ENCODE measurements around the gene UNC93B1. TPM values are rescaled to one million over a fixed set of nuclear protein-coding genes. Genes with fewer than 3 reads are reported as not detected.
A peak's percentile ranks its signal among the peaks of the same experiment; 100 is the strongest.

The UNC93B1 gene
- total and polyA plus RNA-seq, 2 of the 13 experiments (the other 11 are each of a cell fraction or from before 2014, with no cell fraction given): 8.8 to 18.9 TPM

DNA sequence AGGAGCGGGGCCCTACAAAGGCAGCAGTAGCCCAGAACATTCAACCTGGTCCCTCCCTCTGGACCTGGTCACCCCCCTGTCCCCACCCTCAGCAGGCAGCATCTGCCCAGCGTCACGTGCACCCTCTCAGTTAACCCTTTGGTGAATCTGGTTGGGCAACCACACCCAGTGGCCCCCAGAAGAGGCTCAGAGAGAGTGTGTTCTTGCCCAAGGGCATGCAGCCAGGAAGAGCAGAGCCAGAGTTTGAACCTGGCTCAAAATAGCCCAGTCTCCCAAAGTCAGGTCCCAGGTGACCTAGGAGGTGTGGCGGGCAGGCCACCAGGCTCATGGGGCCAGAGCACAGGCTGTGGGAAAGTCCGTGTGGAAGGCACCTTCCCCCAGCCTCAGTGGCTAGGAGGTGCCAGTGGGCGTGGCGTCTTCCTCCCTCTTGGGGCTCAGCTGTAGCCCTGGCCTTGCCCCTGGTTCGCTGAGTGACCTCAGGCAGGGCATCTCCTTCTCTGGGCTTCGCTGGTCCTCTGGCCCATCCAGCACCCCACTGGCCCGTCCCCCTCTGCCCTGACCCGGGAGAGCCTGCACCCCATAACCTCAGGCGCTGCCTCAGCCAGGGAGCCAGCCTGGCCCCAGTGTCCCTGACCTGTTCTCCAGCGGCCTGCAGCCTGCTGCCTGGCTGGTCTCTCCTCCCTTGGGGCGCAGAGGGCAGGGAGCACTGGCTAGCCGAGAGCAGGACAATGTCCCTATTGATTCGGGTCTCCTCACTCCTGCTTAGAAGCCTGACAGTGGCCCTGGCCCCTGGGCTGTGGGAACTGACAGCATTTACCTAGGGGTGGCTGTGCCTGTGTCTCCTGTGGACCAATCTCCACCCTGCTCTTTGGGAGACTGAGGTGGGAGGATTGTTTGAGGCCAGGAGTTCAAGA, 13.3 kb upstream of the UNC93B1 start (continued):
- TF ChIP-seq, protein P1, sequence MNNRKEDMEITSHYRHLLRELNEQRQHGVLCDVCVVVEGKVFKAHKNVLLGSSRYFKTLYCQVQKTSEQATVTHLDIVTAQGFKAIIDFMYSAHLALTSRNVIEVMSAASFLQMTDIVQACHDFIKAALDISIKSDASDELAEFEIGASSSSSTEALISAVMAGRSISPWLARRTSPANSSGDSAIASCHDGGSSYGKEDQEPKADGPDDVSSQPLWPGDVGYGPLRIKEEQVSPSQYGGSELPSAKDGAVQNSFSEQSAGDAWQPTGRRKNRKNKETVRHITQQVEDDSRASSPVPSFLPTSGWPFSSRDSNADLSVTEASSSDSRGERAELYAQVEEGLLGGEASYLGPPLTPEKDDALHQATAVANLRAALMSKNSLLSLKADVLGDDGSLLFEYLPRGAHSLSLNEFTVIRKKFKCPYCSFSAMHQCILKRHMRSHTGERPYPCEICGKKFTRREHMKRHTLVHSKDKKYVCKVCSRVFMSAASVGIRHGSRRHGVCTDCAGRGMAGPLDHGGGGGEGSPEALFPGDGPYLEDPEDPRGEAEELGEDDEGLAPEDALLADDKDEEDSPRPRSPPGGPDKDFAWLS (CRISPR knock-in tag; IDR thresholded peaks at IDR 0.05; ENCODE audit: borderline replicate concordance): peak; percentile 92
- TF ChIP-seq RARA (CRISPR knock-in tag; IDR thresholded peaks at IDR 0.05) (peak; percentile 83), ZNF124 (CRISPR knock-in tag; IDR thresholded peaks at IDR 0.05) (peak; percentile 71), ZNF333 (CRISPR knock-in tag; IDR thresholded peaks at IDR 0.05; ENCODE audit: borderline replicate concordance) (0 out of 2 replicates have a peak, but pooled peaks have one; percentile 44), POLR2AphosphoS5 (IDR thresholded peaks at IDR 0.05; ENCODE audit: low read depth, low read length) (peak; percentile 49; the same call in 1 of the 2 replicates), ZNF510 (CRISPR knock-in tag; IDR thresholded peaks at IDR 0.05; ENCODE audit: low read depth) (no peak), ZKSCAN8 (CRISPR knock-in tag; IDR thresholded peaks at IDR 0.05; ENCODE audit: borderline replicate concordance) (peak; percentile 65; the same call in 1 of the 2 replicates), RNF219 (CRISPR knock-in tag; IDR thresholded peaks at IDR 0.05) (no peak), ZNF180 (CRISPR knock-in tag; IDR thresholded peaks at IDR 0.05; ENCODE audit: borderline replicate concordance, low read depth) (no peak), TCF12 (IDR thresholded peaks at IDR 0.05) (no peak), TCF12 (CRISPR knock-in tag; IDR thresholded peaks at IDR 0.05) (0 out of 2 replicates have a peak, but pooled peaks have one; percentile 52), ZNF891 (CRISPR knock-in tag; IDR thresholded peaks at IDR 0.05) (peak; percentile 78; the same call in 1 of the 2 replicates), ZNF83 (CRISPR knock-in tag; IDR thresholded peaks at IDR 0.05; ENCODE audit: borderline replicate concordance) (no peak), PHF20 (CRISPR knock-in tag; IDR thresholded peaks at IDR 0.05) (0 out of 2 replicates have a peak, but pooled peaks have one; percentile 31), NCOA1 (CRISPR knock-in tag; IDR thresholded peaks at IDR 0.05) (peak; percentile 92), HNF4A (CRISPR knock-in tag; IDR thresholded peaks at IDR 0.05) (peak; percentile 89), TBX2 (CRISPR knock-in tag; IDR thresholded peaks at IDR 0.05; ENCODE audit: borderline replicate concordance) (no peak; the same call in 1 of the 2 replicates), ONECUT2 (CRISPR knock-in tag; IDR thresholded peaks at IDR 0.05) (peak; percentile 82), ZNF879 (CRISPR knock-in tag; IDR thresholded peaks at IDR 0.05) (0 out of 2 replicates have a peak, but pooled peaks have one; percentile 60)
- TF ChIP-seq, protein P2, sequence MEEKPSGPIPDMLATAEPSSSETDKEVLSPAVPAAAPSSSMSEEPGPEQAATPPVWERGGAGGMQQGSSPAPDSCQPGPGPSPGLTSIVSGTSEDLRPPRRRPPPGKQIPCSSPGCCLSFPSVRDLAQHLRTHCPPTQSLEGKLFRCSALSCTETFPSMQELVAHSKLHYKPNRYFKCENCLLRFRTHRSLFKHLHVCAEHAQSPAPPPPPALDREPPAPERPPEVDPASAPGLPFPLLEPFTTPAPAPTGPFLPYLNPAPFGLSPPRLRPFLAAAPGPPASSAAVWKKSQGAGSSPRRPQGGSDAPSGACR (CRISPR knock-in tag; IDR thresholded peaks at IDR 0.05): no peak; the same call in 1 of the 2 replicates
- TF ChIP-seq, protein P3, sequence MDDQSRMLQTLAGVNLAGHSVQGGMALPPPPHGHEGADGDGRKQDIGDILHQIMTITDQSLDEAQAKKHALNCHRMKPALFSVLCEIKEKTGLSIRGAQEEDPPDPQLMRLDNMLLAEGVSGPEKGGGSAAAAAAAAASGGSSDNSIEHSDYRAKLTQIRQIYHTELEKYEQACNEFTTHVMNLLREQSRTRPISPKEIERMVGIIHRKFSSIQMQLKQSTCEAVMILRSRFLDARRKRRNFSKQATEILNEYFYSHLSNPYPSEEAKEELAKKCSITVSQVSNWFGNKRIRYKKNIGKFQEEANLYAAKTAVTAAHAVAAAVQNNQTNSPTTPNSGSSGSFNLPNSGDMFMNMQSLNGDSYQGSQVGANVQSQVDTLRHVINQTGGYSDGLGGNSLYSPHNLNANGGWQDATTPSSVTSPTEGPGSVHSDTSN (CRISPR knock-in tag; IDR thresholded peaks at IDR 0.05; ENCODE audit: borderline replicate concordance): no peak
- TF ChIP-seq, protein P4, sequence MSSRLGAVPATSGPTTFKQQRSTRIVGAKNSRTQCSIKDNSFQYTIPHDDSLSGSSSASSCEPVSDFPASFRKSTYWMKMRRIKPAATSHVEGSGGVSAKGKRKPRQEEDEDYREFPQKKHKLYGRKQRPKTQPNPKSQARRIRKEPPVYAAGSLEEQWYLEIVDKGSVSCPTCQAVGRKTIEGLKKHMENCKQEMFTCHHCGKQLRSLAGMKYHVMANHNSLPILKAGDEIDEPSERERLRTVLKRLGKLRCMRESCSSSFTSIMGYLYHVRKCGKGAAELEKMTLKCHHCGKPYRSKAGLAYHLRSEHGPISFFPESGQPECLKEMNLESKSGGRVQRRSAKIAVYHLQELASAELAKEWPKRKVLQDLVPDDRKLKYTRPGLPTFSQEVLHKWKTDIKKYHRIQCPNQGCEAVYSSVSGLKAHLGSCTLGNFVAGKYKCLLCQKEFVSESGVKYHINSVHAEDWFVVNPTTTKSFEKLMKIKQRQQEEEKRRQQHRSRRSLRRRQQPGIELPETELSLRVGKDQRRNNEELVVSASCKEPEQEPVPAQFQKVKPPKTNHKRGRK (CRISPR knock-in tag; IDR thresholded peaks at IDR 0.05): no peak
